Measurements from ENCODE around the gene FRMD4B.
"Not testable (repeated sequence)": the region's sequence is repeated elsewhere in the genome, so short reads cannot be mapped to it uniquely, and the experiment has no call there.

FRMD4B gene

GRCh38 chr3:69320871-69321271 is 65.0 kb downstream of the FRMD4B start:
- DNase-seq: no peak

GRCh38 chr3:69319652-69320051 is 66.2 kb downstream of the FRMD4B start:
- no peak for DNase-seq

- no peak for DNase-seq
Observed at GRCh38 chr3:69318410-69318809, 67.5 kb downstream of the FRMD4B start.

- DNase-seq: no peak
Observed at GRCh38 chr3:69313251-69313650, 72.6 kb downstream of the FRMD4B start.

GRCh38 chr3:69309814-69310213 is 76.1 kb downstream of the FRMD4B start:
- no peak for DNase-seq

- DNase-seq: peak; percentile 55 to 69
Observed at GRCh38 chr3:69306239-69307185, 79.4 kb downstream of the FRMD4B start.

- peak in 1 of 2 experiments; percentile 25 for DNase-seq
Observed at GRCh38 chr3:69305011-69305410, 80.9 kb downstream of the FRMD4B start.

- no peak for DNase-seq
Observed at GRCh38 chr3:69304396-69304795, 81.5 kb downstream of the FRMD4B start.

- no peak for DNase-seq
Observed at GRCh38 chr3:69300296-69300695, 85.6 kb downstream of the FRMD4B start.

- DNase-seq: no peak
Observed at GRCh38 chr3:69299344-69299743, 86.5 kb downstream of the FRMD4B start.

- DNase-seq: no peak
Observed at GRCh38 chr3:69297501-69297900, 88.4 kb downstream of the FRMD4B start.

GRCh38 chr3:69296995-69297394 is 88.9 kb downstream of the FRMD4B start:
- DNase-seq: no peak

- no peak for DNase-seq
Observed at GRCh38 chr3:69294014-69294766, 91.7 kb downstream of the FRMD4B start.

GRCh38 chr3:69292959-69293574 is 92.8 kb downstream of the FRMD4B start:
- DNase-seq: no peak

- DNase-seq: no peak
Observed at GRCh38 chr3:69292185-69292584, 93.7 kb downstream of the FRMD4B start.

- no peak for DNase-seq
Observed at GRCh38 chr3:69290430-69290829, 95.5 kb downstream of the FRMD4B start.

GRCh38 chr3:69290006-69290405 is 95.9 kb downstream of the FRMD4B start:
- DNase-seq: no peak

GRCh38 chr3:69288161-69288895 is 97.6 kb downstream of the FRMD4B start:
- peak; percentile 67 to 77 for DNase-seq

- no peak for DNase-seq
Observed at GRCh38 chr3:69283913-69284611, 101.8 kb downstream of the FRMD4B start.

GRCh38 chr3:69283496-69283895 is 102.4 kb downstream of the FRMD4B start:
- DNase-seq: no peak

GRCh38 chr3:69282181-69282580 is 103.7 kb downstream of the FRMD4B start:
- DNase-seq: peak; percentile 68 to 78

GRCh38 chr3:69277403-69277802 is 108.5 kb downstream of the FRMD4B start:
- DNase-seq: not testable (repeated sequence)
